Neural progenitor cell (in vitro differentiated cells): ENCODE results near the gene SLC35F4. TPM values are rescaled to one million over a fixed set of nuclear protein-coding genes. Genes with fewer than 3 reads are reported as not detected.

Source experiments
- DNase-seq: peaks from one replicate; pipeline ENCODE4 v3.0.0-alpha.2; 2016; ENCODE audit warnings: low spot score
- H2AFZ ChIP-seq: fragments of 200-600 bp; sonication (generic); replicated peaks from 2 replicates; pipeline ENCODE4 v1.6.1; 2016; ENCODE audit warnings: antibody characterized with exemption
- H3F3A ChIP-seq: fragments of 200-600 bp; sonication (generic); 2 replicates; pipeline ENCODE4 v1.6.1; 2016; ENCODE audit warnings: antibody characterized with exemption, low read depth
- H3K27ac ChIP-seq: fragments of 200-600 bp; sonication (generic); 2 replicates; pipeline ENCODE4 v1.5.1; 2016; ENCODE audit warnings: mild to moderate bottlenecking
- H3K27me3 ChIP-seq: fragments of 200-600 bp; sonication (generic); 2 replicates; pipeline ENCODE4 v1.6.1; 2016; ENCODE audit warnings: mild to moderate bottlenecking, moderate library complexity
- H3K36me3 ChIP-seq: fragments of 200-600 bp; sonication (generic); 2 replicates; pipeline ENCODE4 v1.5.1; 2016
- H3K4me1 ChIP-seq: fragments of 200-600 bp; sonication (generic); 2 replicates; pipeline ENCODE4 v1.6.1; 2016; ENCODE audit warnings: mixed run types
- H3K4me2 ChIP-seq: fragments of 200-600 bp; sonication (generic); 2 replicates; pipeline ENCODE4 v1.6.1; 2016
- H3K4me3 ChIP-seq: fragments of 200-600 bp; sonication (generic); 2 replicates; pipeline ENCODE4 v1.5.1; 2016
- H3K79me2 ChIP-seq: fragments of 200-600 bp; sonication (generic); 2 replicates; pipeline ENCODE4 v1.6.1; 2016; ENCODE audit warnings: low read depth
- H3K9ac ChIP-seq: fragments of 200-600 bp; sonication (generic); 2 replicates; pipeline ENCODE4 v1.6.1; 2016
- H3K9me3 ChIP-seq: fragments of 200-600 bp; sonication (generic); 2 replicates; pipeline ENCODE4 v1.5.1; 2016; ENCODE audit warnings: low read depth
- H4K20me1 ChIP-seq: fragments of 200-600 bp; sonication (generic); 2 replicates; pipeline ENCODE4 v1.6.1; 2016; ENCODE audit warnings: low read depth
- H3K27ac Mint-ChIP-seq: 3 replicates; pipeline ENCODE4 v1.8.0; 2021; ENCODE audit warnings: mixed read lengths
- H3K27me3 Mint-ChIP-seq: 2 replicates; pipeline ENCODE4 v1.8.0; 2022; ENCODE audit warnings: low read depth, mild to moderate bottlenecking, inconsistent platforms, moderate library complexity, mixed read lengths; ENCODE audit not compliant: insufficient read depth
- H3K36me3 Mint-ChIP-seq: 3 replicates; pipeline ENCODE4 v1.8.0; 2021; ENCODE audit warnings: mixed read lengths
- H3K4me1 Mint-ChIP-seq: 3 replicates; pipeline ENCODE4 v1.8.0; 2021; ENCODE audit warnings: mixed read lengths
- H3K4me3 Mint-ChIP-seq: 3 replicates; pipeline ENCODE4 v1.8.0; 2021; ENCODE audit warnings: mild to moderate bottlenecking, moderate library complexity, mixed read lengths
- H3K9me3 Mint-ChIP-seq: 3 replicates; pipeline ENCODE4 v1.8.0; 2020; ENCODE audit warnings: mixed read lengths
- EZH2 ChIP-seq: fragments of 200-600 bp; sonication (generic); IDR thresholded peaks from 2 replicates; pipeline ENCODE4 v1.6.1; 2017; ENCODE audit warnings: antibody characterized with exemption, mild to moderate bottlenecking, moderate library complexity
- EZH2phosphoT487 ChIP-seq: fragments of 200-600 bp; sonication (generic); IDR thresholded peaks from 2 replicates; pipeline ENCODE4 v1.6.1; 2017; ENCODE audit warnings: antibody characterized with exemption
- total RNA-seq: library from RNA; depleted of rRNA; stranded (reverse); fragments of >200 nt; gene quantifications from 2 replicates; pipeline ENCODE4 v1.2.3, GENCODE V29; 2015; ENCODE audit warnings: low replicate concordance
- TF ChIP-seq, protein P1 (sequence below): fragments of 200-600 bp; sonication (generic); IDR thresholded peaks from 2 replicates; pipeline ENCODE4 v1.5.1; 2017; ENCODE audit warnings: antibody characterized with exemption, mild to moderate bottlenecking

SLC35F4 gene
- total RNA-seq, 1 donor from 2014 or later, result not detected

DNA sequence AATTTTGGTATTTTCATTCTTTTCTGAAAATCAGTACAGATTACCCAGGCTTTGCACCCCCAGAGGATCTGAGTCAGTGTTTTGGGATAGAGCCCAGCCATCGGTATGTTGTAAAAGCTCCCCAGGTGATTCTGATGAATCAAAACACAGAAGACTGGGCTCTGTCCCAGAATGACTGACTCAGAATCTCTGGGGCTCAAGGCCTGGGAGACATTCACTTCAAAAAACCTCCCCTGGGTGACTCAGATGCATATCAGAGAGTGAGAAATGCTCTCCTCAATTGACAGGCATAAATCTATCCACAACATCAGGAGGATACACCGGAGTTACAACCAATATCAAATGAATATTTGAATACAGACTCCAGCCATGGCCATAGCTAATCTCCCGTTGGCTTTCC lies 32.6 kb downstream of the SLC35F4 start:
- TF ChIP-seq EZH2phosphoT487 (no peak), EZH2 (no peak)
- TF ChIP-seq, protein P1, sequence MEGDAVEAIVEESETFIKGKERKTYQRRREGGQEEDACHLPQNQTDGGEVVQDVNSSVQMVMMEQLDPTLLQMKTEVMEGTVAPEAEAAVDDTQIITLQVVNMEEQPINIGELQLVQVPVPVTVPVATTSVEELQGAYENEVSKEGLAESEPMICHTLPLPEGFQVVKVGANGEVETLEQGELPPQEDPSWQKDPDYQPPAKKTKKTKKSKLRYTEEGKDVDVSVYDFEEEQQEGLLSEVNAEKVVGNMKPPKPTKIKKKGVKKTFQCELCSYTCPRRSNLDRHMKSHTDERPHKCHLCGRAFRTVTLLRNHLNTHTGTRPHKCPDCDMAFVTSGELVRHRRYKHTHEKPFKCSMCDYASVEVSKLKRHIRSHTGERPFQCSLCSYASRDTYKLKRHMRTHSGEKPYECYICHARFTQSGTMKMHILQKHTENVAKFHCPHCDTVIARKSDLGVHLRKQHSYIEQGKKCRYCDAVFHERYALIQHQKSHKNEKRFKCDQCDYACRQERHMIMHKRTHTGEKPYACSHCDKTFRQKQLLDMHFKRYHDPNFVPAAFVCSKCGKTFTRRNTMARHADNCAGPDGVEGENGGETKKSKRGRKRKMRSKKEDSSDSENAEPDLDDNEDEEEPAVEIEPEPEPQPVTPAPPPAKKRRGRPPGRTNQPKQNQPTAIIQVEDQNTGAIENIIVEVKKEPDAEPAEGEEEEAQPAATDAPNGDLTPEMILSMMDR, result no peak
- Histone ChIP-seq H2AFZ (no peak overlapping the region), H3K27ac (no peak overlapping the region), H3K36me3 (no peaks in the 10 kb centered on the region), H3K9ac (no peak overlapping the region), H3K79me2 (no peaks in the 10 kb centered on the region), H3K9me3 (no peaks in the 10 kb centered on the region), H4K20me1 (no peaks in the 10 kb centered on the region), H3K4me1 (peaks cover 10% of the 10 kb centered on the region), H3K27me3 (no peaks in the 10 kb centered on the region), H3K4me3 (no peak overlapping the region), H3K4me2 (no peak overlapping the region), H3F3A (no peaks in the 10 kb centered on the region)
- H3K36me3 Mint-ChIP-seq, result no peaks in the 10 kb centered on the region
- no peaks in the 10 kb centered on the region for H3K27me3 Mint-ChIP-seq
- no peak overlapping the region for H3K27ac Mint-ChIP-seq
- peaks cover 15% of the 10 kb centered on the region for H3K4me1 Mint-ChIP-seq
- H3K9me3 Mint-ChIP-seq, result no peaks in the 10 kb centered on the region
- H3K4me3 Mint-ChIP-seq, result no peak overlapping the region
- no peak for DNase-seq

DNA sequence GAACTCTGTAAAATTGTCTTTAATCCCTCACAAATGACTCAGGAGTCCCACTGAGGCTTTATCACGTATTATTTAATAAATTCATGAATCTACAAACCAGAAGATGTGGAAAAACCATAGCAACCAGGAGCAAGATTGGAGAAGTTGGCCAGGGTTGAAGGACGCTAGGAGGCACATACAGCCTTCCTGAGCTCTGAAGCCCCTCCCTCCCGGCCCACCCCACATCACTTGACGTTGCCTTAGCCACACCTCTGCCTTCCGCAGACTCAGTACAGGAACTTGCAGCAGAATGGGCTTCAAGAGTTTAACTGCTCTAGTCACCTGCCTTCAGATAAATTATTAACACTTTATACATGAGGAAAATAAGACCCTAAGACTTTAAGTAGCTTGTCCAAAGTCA lies 33.9 kb downstream of the SLC35F4 start:
- Histone ChIP-seq H3K79me2 (no peaks in the 10 kb centered on the region), H4K20me1 (no peaks in the 10 kb centered on the region), H3F3A (no peaks in the 10 kb centered on the region), H3K4me3 (no peak overlapping the region), H3K36me3 (no peaks in the 10 kb centered on the region), H3K4me1 (peaks cover 10% of the 10 kb centered on the region), H3K4me2 (no peak overlapping the region), H2AFZ (no peak overlapping the region), H3K27me3 (no peaks in the 10 kb centered on the region), H3K9ac (no peak overlapping the region), H3K9me3 (no peaks in the 10 kb centered on the region), H3K27ac (no peak overlapping the region)
- TF ChIP-seq EZH2, result no peak
- TF ChIP-seq, protein P1, result no peak
- no peak for TF ChIP-seq EZH2phosphoT487
- DNase-seq, result peak; percentile 37
- Mint-ChIP-seq H3K4me3 (no peak overlapping the region), H3K27ac (no peak overlapping the region), H3K27me3 (no peaks in the 10 kb centered on the region), H3K4me1 (peaks cover 15% of the 10 kb centered on the region), H3K36me3 (no peaks in the 10 kb centered on the region), H3K9me3 (no peaks in the 10 kb centered on the region)

DNA sequence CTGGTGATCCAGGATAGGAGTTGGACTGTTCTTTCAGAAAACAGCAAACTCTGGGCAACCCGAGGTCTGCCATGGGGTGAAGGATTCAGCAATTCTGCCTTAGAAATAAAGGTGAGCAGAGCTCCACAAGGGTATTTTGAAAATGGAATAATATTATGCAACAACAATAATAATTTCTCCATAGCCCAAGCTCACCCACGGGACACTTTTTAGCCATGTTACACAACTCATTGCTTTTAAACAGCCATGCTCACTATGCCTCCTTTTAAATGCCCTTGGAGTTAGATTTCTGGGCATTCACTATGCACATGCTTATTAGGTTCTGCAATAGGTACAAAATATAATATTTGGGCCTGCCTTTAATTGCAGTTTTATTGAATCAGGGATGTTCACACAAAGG lies 37.2 kb downstream of the SLC35F4 start:
- DNase-seq, result no peak
- Mint-ChIP-seq H3K27me3 (peaks cover 2% of the 10 kb centered on the region), H3K9me3 (no peaks in the 10 kb centered on the region), H3K27ac (no peak overlapping the region), H3K4me3 (no peak overlapping the region), H3K36me3 (no peaks in the 10 kb centered on the region), H3K4me1 (peaks cover 8% of the 10 kb centered on the region)
- H3K27ac ChIP-seq, result no peak overlapping the region
- H3K79me2 ChIP-seq, result no peaks in the 10 kb centered on the region
- H3K4me2 ChIP-seq, result no peak overlapping the region
- no peak overlapping the region for H3K4me3 ChIP-seq
- H3K9me3 ChIP-seq, result no peaks in the 10 kb centered on the region
- no peak overlapping the region for H3K9ac ChIP-seq
- TF ChIP-seq, protein P1, result no peak
- TF ChIP-seq EZH2phosphoT487, result no peak
- TF ChIP-seq EZH2, result no peak
- no peaks in the 10 kb centered on the region for H3F3A ChIP-seq
- no peaks in the 10 kb centered on the region for H3K36me3 ChIP-seq
- H3K27me3 ChIP-seq, result no peaks in the 10 kb centered on the region
- no peaks in the 10 kb centered on the region for H4K20me1 ChIP-seq
- H3K4me1 ChIP-seq, result no peaks in the 10 kb centered on the region
- no peak overlapping the region for H2AFZ ChIP-seq
